RCC 7860 (cell line): ENCODE data around the gene EZH1.

Source experiments
- DNase-seq: peaks from one replicate; pipeline ENCODE4 v3.0.0-alpha.2; 2015; ENCODE audit warnings: low spot score
- FAIRE-seq: peaks from 2 replicates; lab custom pipeline; 2012; peaks lifted over from hg19 to GRCh38; lab: Jason Lieb, UNC

The EZH1 gene

DNA sequence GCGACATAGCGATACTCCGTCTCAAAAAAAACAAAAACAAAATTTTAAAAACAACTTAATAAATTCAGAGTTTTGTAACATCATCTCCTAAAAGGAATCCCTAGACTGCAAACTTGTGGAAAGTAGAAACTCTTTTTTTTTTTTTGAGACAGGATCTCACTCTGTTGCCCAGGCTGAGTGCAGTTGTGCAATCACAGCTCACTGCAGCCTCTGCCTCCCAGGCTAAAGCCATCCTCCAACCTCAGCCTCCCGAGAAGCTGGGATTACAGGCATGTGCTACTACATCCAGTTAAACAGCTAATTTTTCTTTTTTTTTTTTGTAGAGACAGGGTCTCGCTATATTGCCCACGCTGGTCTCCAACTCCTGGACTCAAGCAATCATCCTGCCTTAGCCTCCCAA lies 19.7 kb downstream of the EZH1 start:
- DNase-seq (no peak), FAIRE-seq (no peak)

DNA sequence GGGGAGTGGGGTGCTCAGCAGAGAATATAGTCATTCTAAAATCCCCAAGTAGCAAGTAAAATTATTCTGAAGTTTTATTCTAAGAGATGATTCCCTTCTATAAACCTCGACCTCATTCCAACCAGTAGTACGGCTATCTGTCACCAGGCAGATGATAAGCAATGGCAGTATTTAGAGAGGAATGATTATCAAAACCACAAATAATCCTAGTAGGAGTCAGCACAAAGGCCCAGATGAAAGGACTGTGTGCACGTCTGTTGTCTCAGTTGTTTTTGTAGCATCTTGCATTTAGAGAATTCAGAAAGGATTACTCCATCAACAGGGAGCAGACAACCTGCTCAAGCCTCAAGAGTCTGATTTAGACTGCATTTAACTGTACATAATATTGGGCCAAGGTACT lies 21.2 kb downstream of the EZH1 start:
- FAIRE-seq = no peak

DNA sequence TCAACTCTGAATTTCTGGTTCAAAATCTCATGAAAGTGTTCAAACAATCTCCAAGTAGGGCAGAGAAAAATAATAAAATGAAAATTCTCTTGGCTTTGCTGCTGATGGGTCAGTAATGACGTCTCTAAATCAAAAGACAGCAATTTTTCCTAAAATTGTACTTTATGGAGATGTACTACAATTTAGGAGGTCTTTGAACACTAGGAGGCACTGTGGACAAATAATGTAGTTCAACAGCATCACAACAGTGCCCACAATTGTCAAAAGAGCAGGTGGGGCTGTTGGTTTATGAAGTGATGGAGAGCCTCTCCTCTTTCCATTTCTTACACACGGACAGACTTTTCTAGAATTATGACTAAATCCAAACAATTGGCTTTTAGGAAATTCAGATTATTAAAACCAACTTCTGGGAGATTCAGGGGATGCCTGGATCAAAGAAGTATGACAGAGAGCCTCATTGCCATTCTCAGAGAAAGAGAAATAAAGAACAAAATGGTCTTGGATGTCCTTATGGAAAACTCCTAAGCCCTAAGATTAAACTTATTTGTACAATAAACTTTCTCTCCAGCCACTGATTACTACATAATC lies 23.8 kb downstream of the EZH1 start:
- FAIRE-seq (peak; percentile 30), DNase-seq (peak; percentile 53)

More for the DNA sequence above, 21.2 kb downstream of the EZH1 start:
- no peak for DNase-seq

DNA sequence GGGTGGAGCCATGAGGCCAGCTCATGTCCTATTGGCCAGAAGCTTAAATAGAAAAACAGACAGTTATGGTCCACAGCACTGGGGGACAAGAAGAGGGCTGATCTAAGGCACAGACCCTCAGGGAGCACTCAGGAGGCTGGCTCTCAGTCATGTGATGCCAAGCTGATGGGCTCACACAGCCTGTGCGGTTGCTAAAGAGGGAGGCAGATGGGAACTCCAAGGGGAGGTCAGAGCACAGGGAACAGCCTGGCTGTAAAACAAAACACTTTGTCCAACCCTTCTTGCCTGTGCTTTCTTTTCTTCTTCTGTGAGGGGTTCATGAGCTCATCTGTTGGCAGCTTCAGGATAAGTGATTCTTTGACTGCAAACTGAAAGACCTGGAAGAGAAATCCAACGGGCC lies 35.3 kb downstream of the EZH1 start:
- FAIRE-seq (no peak), DNase-seq (no peak)

- FAIRE-seq (no peak), DNase-seq (no peak)
Observed at GRCh38 chr17:42708588-42708987, 36.3 kb downstream of the EZH1 start.

DNA sequence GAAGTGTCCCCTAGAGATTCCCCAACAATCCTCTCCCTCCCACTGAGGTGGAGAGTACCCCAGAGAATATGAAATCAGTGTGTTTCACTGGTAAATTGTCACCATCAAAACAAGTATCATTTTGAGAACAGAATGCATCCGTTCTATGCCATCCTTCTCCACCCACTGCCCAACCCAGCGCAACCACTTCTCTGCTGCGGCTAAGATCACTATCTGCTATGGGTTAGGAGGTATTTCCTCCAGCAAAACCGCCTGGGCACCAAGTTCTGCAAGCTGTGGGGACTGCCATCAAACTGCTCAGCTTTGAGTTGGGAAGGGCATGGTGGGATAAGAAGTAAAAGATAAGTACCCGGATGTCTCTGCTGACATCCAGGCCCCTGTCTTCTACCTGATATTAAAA lies 38.1 kb downstream of the EZH1 start:
- DNase-seq (no peak), FAIRE-seq (no peak)

GRCh38 chr17:42704837-42705494 lies 39.9 kb downstream of the EZH1 start:
- no peak for FAIRE-seq

DNA sequence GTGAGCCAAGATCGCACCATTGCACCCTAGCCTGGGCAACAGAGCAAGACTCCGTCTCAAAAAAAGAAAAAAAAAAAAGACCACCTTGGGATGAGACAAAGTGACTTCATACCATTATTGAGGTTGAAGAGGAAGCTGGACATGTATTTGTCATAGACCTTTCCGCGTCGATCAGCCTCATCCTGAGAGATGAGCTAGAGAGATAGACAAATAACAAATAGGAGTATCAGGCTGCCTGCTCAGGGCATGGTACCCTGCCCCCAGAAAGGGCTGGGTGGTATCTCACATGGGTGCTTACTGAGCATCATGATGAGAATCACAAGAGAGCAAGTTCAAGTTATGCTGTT lies 40.4 kb downstream of the EZH1 start:
- no peak for FAIRE-seq
- DNase-seq = no peak

More at GRCh38 chr17:42704837-42705494, 39.9 kb downstream of the EZH1 start:
- DNase-seq = no peak

DNA sequence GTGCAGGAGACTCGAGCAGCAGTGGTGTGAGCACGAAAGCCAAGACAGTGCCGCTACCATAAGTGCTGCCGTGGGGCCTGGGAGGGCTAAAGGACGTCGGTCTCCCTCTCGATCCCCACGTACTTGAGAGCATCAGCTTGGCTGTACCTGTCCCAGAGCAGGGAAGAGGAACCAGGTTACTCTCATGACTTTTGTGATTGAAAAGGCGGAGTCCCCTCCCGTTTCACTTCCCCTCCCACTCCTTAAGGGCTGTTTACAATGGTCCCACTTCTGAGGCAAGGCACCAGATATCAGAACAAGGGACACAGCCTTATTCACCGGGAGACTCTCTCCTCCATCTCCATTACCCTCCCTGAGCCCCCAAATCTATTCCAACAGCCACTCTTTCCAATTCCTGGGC lies 42.4 kb downstream of the EZH1 start:
- FAIRE-seq = no peak

DNA sequence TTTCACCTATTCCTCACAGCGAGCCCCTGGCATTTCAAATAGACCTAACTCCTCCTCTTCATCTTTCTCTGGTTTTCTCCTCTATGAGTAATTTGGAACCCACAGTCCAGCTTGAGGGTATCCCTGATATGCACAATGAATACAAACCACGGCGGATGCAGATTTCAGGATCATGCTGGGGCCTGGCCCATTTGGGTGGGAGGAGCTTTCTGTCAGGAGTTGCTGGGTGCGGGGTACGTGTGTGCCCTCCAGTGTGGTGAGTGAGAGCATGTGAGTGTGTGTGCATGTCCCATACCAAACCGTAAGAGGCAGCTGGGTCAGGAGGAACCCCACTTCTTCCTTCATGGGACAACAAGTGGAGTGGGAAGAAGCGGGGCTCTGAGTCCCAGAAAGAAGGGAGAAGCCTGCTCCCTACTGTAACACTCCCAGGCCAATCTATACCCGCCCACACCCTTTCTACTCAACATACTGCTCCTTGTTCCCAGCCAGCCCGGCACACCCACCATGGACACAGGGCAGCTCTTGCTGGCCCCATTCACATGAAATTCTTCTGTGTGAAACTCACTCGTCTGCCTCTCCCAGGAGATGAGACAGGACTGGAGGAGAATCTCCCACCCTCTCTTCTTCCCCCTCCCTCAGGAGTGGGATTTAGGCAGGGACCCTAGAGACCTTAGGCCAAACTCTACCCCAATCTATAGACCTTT lies 44.1 kb downstream of the EZH1 start:
- DNase-seq (no peak), FAIRE-seq (no peak)

More for the DNA sequence above, 42.4 kb downstream of the EZH1 start:
- no peak for DNase-seq

GRCh38 chr17:42699415-42699740 lies 45.5 kb downstream of the EZH1 start:
- DNase-seq (no peak), FAIRE-seq (no peak)

DNA sequence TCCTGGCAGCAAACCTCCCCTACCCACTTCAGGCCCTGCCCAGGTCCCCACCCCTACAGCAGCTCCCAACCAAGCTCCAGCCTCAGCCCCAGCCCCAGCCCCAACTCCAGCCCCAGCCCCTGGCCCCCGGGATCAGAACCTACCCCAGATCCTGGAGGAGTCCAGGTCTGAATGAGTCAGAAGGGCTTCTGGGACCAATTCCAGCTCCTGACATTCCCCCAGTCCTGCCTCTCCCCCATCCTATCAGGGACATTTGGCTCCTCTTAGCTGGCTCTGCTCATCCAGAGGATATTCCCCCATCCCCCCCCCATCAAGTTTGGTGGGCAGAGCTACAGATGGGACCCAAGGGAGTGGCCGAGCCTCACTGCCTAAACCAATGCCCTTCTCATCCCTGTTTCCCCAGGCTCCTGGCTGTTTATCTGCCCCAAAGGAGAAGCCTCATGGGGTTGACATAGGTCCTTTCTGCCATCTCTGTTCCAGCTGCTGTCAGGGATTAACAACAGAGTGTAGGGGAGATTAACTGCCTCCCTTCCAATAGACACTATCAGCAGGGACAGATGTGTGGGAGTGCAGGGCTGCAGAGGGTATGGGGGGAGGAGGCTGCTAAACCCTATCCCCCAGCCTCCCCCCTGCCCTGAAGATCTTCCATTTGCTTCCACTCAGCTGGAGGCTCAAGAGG lies 46.0 kb downstream of the EZH1 start:
- DNase-seq = no peak
- no peak for FAIRE-seq

DNA sequence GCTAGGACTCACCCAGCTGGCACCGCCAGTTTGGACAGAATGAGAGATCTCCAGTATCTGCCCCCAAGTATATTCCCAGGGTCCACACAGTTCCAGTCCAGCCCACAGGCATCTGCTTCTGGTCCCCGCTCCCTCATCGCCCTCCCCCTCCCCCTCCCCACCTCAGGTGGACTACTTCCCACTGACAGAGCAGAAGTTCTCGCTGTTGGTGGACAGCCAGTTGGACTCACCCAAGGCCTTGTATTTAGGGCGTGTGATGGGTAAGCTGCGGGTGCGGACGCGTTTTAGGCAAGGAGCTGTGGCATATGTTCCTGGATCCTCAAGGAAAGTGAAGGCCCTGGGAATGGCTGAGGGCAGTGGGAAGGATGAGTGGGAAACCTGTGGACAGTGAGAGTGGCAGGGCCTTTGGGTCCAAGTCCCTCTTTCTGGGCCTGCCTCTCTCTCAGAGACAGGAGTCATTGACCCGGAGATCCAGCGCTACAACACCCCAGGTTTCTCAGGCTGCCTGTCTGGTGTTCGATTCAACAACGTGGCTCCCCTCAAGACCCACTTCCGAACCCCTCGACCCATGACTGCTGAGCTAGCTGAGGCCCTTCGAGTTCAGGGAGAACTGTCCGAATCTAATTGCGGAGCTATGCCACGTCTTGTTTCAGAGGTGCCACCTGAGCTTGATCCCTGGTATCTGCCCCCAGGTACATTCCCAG lies 47.6 kb downstream of the EZH1 start:
- DNase-seq = no peak
- FAIRE-seq = no peak

GRCh38 chr17:42695500-42695899 lies 49.3 kb downstream of the EZH1 start:
- no peak for FAIRE-seq
- no peak for DNase-seq

DNA sequence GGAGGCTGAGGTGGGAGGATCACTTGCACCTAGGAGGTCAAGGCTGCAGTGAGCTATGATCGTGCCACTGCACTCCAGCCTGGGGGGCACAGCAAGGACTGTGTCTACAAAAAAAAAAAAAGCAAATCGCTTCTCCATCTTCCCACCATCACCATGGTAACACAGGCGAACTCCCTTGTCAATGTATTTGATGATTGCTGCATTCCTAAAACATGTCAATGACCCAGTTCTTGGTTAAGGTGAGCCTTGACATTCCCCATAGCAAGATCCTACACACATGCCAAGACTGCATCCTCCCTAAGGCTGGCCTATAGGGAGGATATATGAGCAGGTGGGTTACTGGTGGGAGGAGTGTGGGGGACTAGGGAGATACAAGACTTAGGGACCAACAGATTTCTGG lies 50.3 kb downstream of the EZH1 start:
- FAIRE-seq (no peak), DNase-seq (no peak)

GRCh38 chr17:42692489-42692888 lies 52.4 kb downstream of the EZH1 start:
- FAIRE-seq = no peak
- no peak for DNase-seq

- FAIRE-seq (no peak), DNase-seq (no peak)
Observed at GRCh38 chr17:42691021-42691545, 53.8 kb downstream of the EZH1 start.

DNA sequence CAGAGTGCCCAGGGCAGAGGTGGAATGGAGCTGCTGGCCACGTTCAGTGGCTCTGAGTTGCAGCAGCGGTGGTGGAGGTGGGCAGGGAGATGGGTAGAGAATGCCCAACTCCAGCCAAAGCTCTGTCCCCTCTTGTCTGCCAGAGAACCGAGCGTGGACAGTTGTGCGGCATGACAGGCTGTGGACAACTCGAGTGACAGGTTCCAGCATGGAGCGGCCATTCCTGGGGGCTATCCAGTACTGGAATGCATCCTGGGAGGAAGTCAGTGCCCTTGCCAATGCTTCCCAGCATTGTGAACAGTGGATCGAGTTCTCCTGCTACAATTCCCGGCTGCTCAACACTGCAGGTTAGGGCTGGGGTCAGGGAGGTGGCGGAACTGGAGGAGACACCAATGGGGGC lies 54.2 kb downstream of the EZH1 start:
- FAIRE-seq (no peak), DNase-seq (no peak)

GRCh38 chr17:42687707-42688320 lies 57.0 kb downstream of the EZH1 start:
- no peak for FAIRE-seq
- DNase-seq = no peak

DNA sequence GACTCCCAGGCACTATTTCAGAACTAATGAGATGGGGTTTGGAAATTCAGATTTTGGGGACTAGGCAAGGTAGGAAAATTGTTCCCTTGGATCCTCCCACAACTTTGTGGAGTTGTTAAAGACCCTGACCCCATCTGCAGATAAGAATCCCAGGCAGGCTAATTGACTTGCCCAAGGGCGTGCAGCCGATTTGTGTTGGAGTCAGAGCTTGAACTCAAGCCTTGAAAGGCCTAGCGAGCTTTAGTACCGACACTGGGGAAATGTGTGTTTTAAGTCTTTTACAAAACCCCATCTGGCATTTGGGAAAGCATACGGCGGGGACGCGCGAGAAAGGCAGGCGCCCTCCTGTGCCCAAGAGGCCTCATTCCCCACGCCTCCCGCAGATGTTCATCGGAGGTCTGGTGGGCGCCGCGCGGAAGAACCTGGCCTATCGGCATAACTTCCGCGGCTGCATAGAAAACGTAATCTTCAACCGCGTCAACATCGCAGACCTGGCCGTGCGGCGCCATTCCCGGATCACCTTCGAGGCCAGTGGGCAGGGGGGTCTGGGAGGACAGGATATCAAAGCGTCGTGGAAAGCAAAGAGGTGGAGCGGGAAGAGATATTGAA lies 58.2 kb downstream of the EZH1 start:
- DNase-seq (no peak), FAIRE-seq (no peak)
